Kidney (tissue), 14 donors: ENCODE data around the gene RSBN1L. TPM values are rescaled to one million over a fixed set of nuclear protein-coding genes. Genes with fewer than 3 reads are reported as not detected.
A peak's percentile ranks its signal among the peaks of the same experiment; 100 is the strongest.
"Not testable (repeated sequence)": the region's sequence is repeated elsewhere in the genome, so short reads cannot be mapped to it uniquely, and the experiment has no call there.

ENCODE experiments used
- DNase-seq, 5 donors: peaks; one replicate each; pipeline ENCODE4 v3.0.0-alpha.2; 2013 to 2020
- FAIRE-seq: peaks from 2 replicates; lab custom pipeline; 2012; peaks lifted over from hg19 to GRCh38; lab: Jason Lieb, UNC
- H3K27ac ChIP-seq, 2 donors: one replicate each; pipeline ENCODE4 v1.7.0; 2013; ENCODE audit warnings: low read depth in 2 of 2, low read length in 2 of 2, inconsistent platforms in 1 of 2
- H3K27me3 ChIP-seq: one replicate; pipeline ENCODE4 v1.7.1; 2013; ENCODE audit warnings: low read length, inconsistent platforms; ENCODE audit not compliant: control insufficient read depth, insufficient read depth
- H3K36me3 ChIP-seq, 3 donors: one replicate each; pipeline versions ENCODE4 v1.7.0 to v1.7.1; 2013; ENCODE audit warnings: low read length in 3 of 3, control low read depth in 1 of 3, inconsistent platforms in 1 of 3; ENCODE audit not compliant: insufficient read depth in 3 of 3, control insufficient read depth in 2 of 3
- H3K4me1 ChIP-seq, 3 donors: one replicate each; pipeline versions ENCODE4 v1.7.0 to v1.7.1; 2013; ENCODE audit warnings: low read length in 3 of 3, inconsistent platforms in 1 of 3, low read depth in 1 of 3; ENCODE audit not compliant: control insufficient read depth in 2 of 3, insufficient read depth in 2 of 3
- H3K4me3 ChIP-seq, 3 donors: one replicate each; pipeline versions ENCODE4 v1.7.0 to v1.8.1; 2013; ENCODE audit warnings: low read length in 3 of 3, control low read depth in 1 of 3, inconsistent platforms in 1 of 3
- H3K9ac ChIP-seq, 3 donors: one replicate each; pipeline versions ENCODE4 v1.7.0 to v1.7.1; 2013; ENCODE audit warnings: low read length in 3 of 3, control low read depth in 1 of 3, inconsistent platforms in 1 of 3
- H3K9me3 ChIP-seq, 3 donors: one replicate each; pipeline versions ENCODE4 v1.7.0 to v1.7.1; 2013; ENCODE audit warnings: low read length in 3 of 3, control low read depth in 1 of 3, inconsistent platforms in 1 of 3; ENCODE audit not compliant: control insufficient read depth in 2 of 3, insufficient read depth in 1 of 3
- CTCF ChIP-seq: IDR thresholded peaks from 3 replicates; pipeline ENCODE4 v1.5.1; 2012; ENCODE audit warnings: mild to moderate bottlenecking, moderate library complexity, borderline replicate concordance; ENCODE audit not compliant: insufficient read depth; ENCODE audit errors: extremely low read depth
- intact Hi-C: fragments of 100-400 bp; cut with DNase I; formaldehyde crosslinking; loops from one replicate; pipeline ENCODE4 v1.11.1; 2022
- polyA plus RNA-seq: library from polyadenylated mRNA; stranded (reverse); fragments of 350-450 nt; fragmentation: Illumina TruSeq; extraction: RNeasy Lipid Tissue Mini Kit (QIAGEN cat#74804); gene quantifications from one replicate; pipeline ENCODE4 v1.2.3, GENCODE V29; 2014; ENCODE audit warnings: low read depth, low replicate concordance; ENCODE audit not compliant: insufficient read depth
- total RNA-seq: library from RNA; stranded (reverse); fragmentation: NEBNext Ultra II Directional; extraction: Animal tissue kit (Norgen Biotek cat#: 25700); gene quantifications from one replicate; pipeline ENCODE4 v1.2.1, GENCODE V29; 2021
- donor health status: control.
- donor health status: control.
- donor health status: control.
- donor health status: control.
- donor health status: control.
- donor health status: DM: yes; HTN: yes; CAD: no.
- donor health status: Normal renal cell carcinoma (clear cell type).

Gene RSBN1L
- total and polyA plus RNA-seq, 2 donors from 2014 or later: 7.3 to 18.0 TPM

GRCh38 chr7:77651575-77652162, 44.6 kb upstream of the RSBN1L start:
- FAIRE-seq (no peak), DNase-seq (peak in 2 of 5 donors; percentile 24 to 53)
- H3K4me1 ChIP-seq: peaks cover 0 to 3% (median 0%) of the 10 kb centered on the region in 3 donors
- H3K27ac ChIP-seq: no peak overlapping the region
- intact Hi-C loops: no loop called here
- no peaks in the 10 kb centered on the region for H3K36me3 ChIP-seq
- TF ChIP-seq CTCF: peak; percentile 50
- no peak overlapping the region for H3K9ac ChIP-seq
- no peak overlapping the region for H3K4me3 ChIP-seq
- H3K9me3 ChIP-seq: no peaks in the 10 kb centered on the region
- H3K27me3 ChIP-seq: no peaks in the 10 kb centered on the region

GRCh38 chr7:77652826-77653225, 43.4 kb upstream of the RSBN1L start:
- H3K9me3 ChIP-seq, H3K4me3 ChIP-seq, DNase-seq, H3K36me3 ChIP-seq, intact Hi-C loops, FAIRE-seq, H3K4me1 ChIP-seq, H3K27me3 ChIP-seq, H3K27ac ChIP-seq, H3K9ac ChIP-seq: not testable (repeated sequence)

- FAIRE-seq (no peak), DNase-seq (no peak)
- Histone ChIP-seq H3K36me3 (no peaks in the 10 kb centered on the region), H3K9ac (no peak overlapping the region), H3K9me3 (no peaks in the 10 kb centered on the region), H3K27ac (no peak overlapping the region), H3K4me1 (peaks cover 0 to 3% (median 0%) of the 10 kb centered on the region in 3 donors), H3K4me3 (no peak overlapping the region), H3K27me3 (no peaks in the 10 kb centered on the region)
- TF ChIP-seq CTCF: no peak
- intact Hi-C loops: no loop called here
Observed at GRCh38 chr7:77653572-77653971, 42.7 kb upstream of the RSBN1L start.

GRCh38 chr7:77655356-77655755, 40.9 kb upstream of the RSBN1L start:
- Histone ChIP-seq H3K27ac (no peak overlapping the region), H3K4me3 (no peak overlapping the region), H3K4me1 (no peaks in the 10 kb centered on the region), H3K36me3 (no peaks in the 10 kb centered on the region), H3K9me3 (no peaks in the 10 kb centered on the region), H3K9ac (no peak overlapping the region), H3K27me3 (no peaks in the 10 kb centered on the region)
- intact Hi-C loops: loop anchor here (5.0 kb wide), 1 partner anchor 102 kb away; no protein-coding TSS in a partner anchor
- DNase-seq (no peak), FAIRE-seq (no peak)
- TF ChIP-seq CTCF: no peak
